HEK293 (cell line): Measurements from ENCODE around the gene LGALS7.
A peak's percentile ranks its signal among the peaks of the same experiment; 100 is the strongest.

Source experiments
- EGR2 ChIP-seq: fragments of 450-650 bp; formaldehyde crosslinking; IDR thresholded peaks from 2 replicates; pipeline ENCODE4 v1.5.1; 2016; ENCODE audit warnings: low read depth, missing biosample characterization, missing genetic modification characterization
- HOXA7 ChIP-seq: sonication (generic); formaldehyde crosslinking; IDR thresholded peaks from 2 replicates; pipeline ENCODE4 v1.8.1; 2022; ENCODE audit warnings: missing genetic modification reagents, borderline replicate concordance
- HOXC10 ChIP-seq: sonication (generic); formaldehyde crosslinking; IDR thresholded peaks from 2 replicates; pipeline ENCODE4 v1.8.1; 2023; ENCODE audit warnings: mild to moderate bottlenecking, missing genetic modification reagents
- HOXD13 ChIP-seq: sonication (generic); formaldehyde crosslinking; IDR thresholded peaks from 2 replicates; pipeline ENCODE4 v1.8.0; 2022; ENCODE audit warnings: missing genetic modification reagents, borderline replicate concordance
- INSM2 ChIP-seq: fragments of 450-650 bp; formaldehyde crosslinking; IDR thresholded peaks from 2 replicates; pipeline ENCODE4 v1.5.1; 2016; ENCODE audit warnings: missing biosample characterization, missing genetic modification characterization
- KLF1 ChIP-seq: fragments of 450-650 bp; formaldehyde crosslinking; IDR thresholded peaks from 2 replicates; pipeline ENCODE4 v1.5.1; 2016; ENCODE audit warnings: missing biosample characterization, missing genetic modification characterization
- KLF17 ChIP-seq: fragments of 450-650 bp; formaldehyde crosslinking; IDR thresholded peaks from 2 replicates; pipeline ENCODE4 v1.5.1; 2016; ENCODE audit warnings: missing biosample characterization, missing genetic modification characterization
- YY1 ChIP-seq: fragments of 450-650 bp; formaldehyde crosslinking; IDR thresholded peaks from 2 replicates; pipeline ENCODE4 v1.5.1; 2018; ENCODE audit warnings: missing biosample characterization, missing genetic modification characterization
- ZBTB21 ChIP-seq: fragments of 450-650 bp; formaldehyde crosslinking; IDR thresholded peaks from 2 replicates; pipeline ENCODE4 v1.5.1; 2017; ENCODE audit warnings: missing biosample characterization, missing genetic modification characterization
- ZNF133 ChIP-seq: fragments of 450-650 bp; formaldehyde crosslinking; IDR thresholded peaks from 2 replicates; pipeline ENCODE4 v1.5.1; 2016; ENCODE audit warnings: missing biosample characterization, missing genetic modification characterization
- ZNF146 ChIP-seq: fragments of 450-650 bp; formaldehyde crosslinking; IDR thresholded peaks from 2 replicates; pipeline ENCODE4 v1.5.1; 2016; ENCODE audit warnings: missing biosample characterization, missing genetic modification characterization
- ZNF202 ChIP-seq: fragments of 450-650 bp; formaldehyde crosslinking; IDR thresholded peaks from 2 replicates; pipeline ENCODE4 v1.5.1; 2016; ENCODE audit warnings: missing biosample characterization, missing genetic modification characterization, borderline replicate concordance
- ZNF302 ChIP-seq: fragments of 450-650 bp; formaldehyde crosslinking; IDR thresholded peaks from 2 replicates; pipeline ENCODE4 v1.5.1; 2016; ENCODE audit warnings: missing biosample characterization, missing genetic modification characterization, low read depth
- ZNF350 ChIP-seq: fragments of 450-650 bp; formaldehyde crosslinking; IDR thresholded peaks from 2 replicates; pipeline ENCODE4 v1.5.0; 2017; ENCODE audit warnings: missing biosample characterization, mild to moderate bottlenecking, missing genetic modification characterization
- ZNF366 ChIP-seq: fragments of 450-650 bp; formaldehyde crosslinking; conservative IDR thresholded peaks from 2 replicates; pipeline ENCODE4 v1.5.1; 2016; ENCODE audit warnings: missing biosample characterization, missing genetic modification characterization
- ZNF404 ChIP-seq: fragments of 450-650 bp; formaldehyde crosslinking; IDR thresholded peaks from 2 replicates; pipeline ENCODE4 v1.5.1; 2017; ENCODE audit warnings: missing biosample characterization, missing genetic modification characterization
- ZNF513 ChIP-seq: fragments of 450-650 bp; IDR thresholded peaks from 2 replicates; pipeline ENCODE4 v1.5.1; 2018; ENCODE audit warnings: missing biosample characterization, missing genetic modification characterization
- ZNF518A ChIP-seq: fragments of 450-650 bp; formaldehyde crosslinking; conservative IDR thresholded peaks from 2 replicates; pipeline ENCODE4 v1.5.1; 2016; ENCODE audit warnings: low read depth, missing biosample characterization, missing genetic modification characterization
- ZNF544 ChIP-seq: fragments of 450-650 bp; formaldehyde crosslinking; IDR thresholded peaks from 2 replicates; pipeline ENCODE4 v1.5.0; 2017; ENCODE audit warnings: missing biosample characterization, missing genetic modification characterization
- ZNF561 ChIP-seq: fragments of 450-650 bp; IDR thresholded peaks from 2 replicates; pipeline ENCODE4 v1.5.1; 2018; ENCODE audit warnings: missing biosample characterization, missing genetic modification characterization, borderline replicate concordance
- ZNF624 ChIP-seq: fragments of 450-650 bp; formaldehyde crosslinking; IDR thresholded peaks from 2 replicates; pipeline ENCODE4 v1.5.1; 2017; ENCODE audit warnings: missing biosample characterization, missing genetic modification characterization
- ZNF626 ChIP-seq: fragments of 450-650 bp; sonication (Bioruptor Pico); formaldehyde crosslinking; IDR thresholded peaks from 2 replicates; pipeline ENCODE4 v1.5.1; 2018; ENCODE audit warnings: missing biosample characterization, missing genetic modification characterization, inconsistent platforms
- ZNF692 ChIP-seq: fragments of 450-650 bp; formaldehyde crosslinking; IDR thresholded peaks from 2 replicates; pipeline ENCODE4 v1.5.1; 2016; ENCODE audit warnings: missing biosample characterization, missing genetic modification characterization
- ZNF777 ChIP-seq: fragments of 450-650 bp; formaldehyde crosslinking; IDR thresholded peaks from 2 replicates; pipeline ENCODE4 v1.5.1; 2017; ENCODE audit warnings: missing biosample characterization, missing genetic modification characterization, borderline replicate concordance
- ZNF792 ChIP-seq: fragments of 450-650 bp; formaldehyde crosslinking; IDR thresholded peaks from 2 replicates; pipeline ENCODE4 v1.5.1; 2016; ENCODE audit warnings: missing biosample characterization, missing genetic modification characterization
- TF ChIP-seq, protein P1 (sequence below): fragments of 450-650 bp; IDR thresholded peaks from 2 replicates; pipeline ENCODE4 v1.5.1; 2018; ENCODE audit warnings: missing biosample characterization, mild to moderate bottlenecking, missing genetic modification characterization
- TF ChIP-seq, protein P2 (sequence below): fragments of 450-650 bp; formaldehyde crosslinking; optimal IDR thresholded peaks from 2 replicates; pipeline ENCODE3; 2016; ENCODE audit warnings: missing biosample characterization, mild to moderate bottlenecking, missing genetic modification characterization

Gene LGALS7

DNA sequence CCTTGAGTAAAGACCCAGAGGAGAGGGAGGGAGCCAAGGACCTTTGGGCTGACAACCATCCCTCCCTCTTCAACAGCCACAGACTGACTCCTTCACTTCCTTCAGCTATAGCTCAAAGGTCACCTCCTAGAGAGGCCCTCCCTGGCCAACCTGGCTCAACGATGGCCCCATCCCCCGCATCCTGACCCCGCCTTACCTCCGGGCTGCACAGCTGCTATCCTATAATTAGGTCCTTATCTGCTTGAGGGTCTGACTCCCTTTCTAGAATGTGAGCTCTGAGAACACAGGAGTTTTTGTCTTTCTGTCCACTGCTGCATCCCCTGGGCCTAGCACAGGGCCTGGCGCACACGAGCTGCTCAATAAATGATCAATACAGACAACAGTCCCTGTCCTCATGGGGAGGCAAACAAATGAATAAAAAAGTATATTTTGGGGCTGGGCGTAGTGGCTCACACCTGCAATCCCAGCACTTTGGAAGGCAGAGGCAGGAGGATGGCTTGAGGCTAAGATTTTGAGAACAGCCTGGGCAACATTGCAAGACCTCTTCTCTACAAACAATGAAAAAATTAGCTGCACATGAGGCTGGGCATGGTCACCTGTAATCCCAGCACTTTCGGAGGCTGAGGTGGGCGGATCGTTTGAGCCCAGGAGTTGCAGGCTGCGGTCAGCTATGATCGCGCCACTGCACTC lies 46.1 kb upstream of the LGALS7 start (continued):
- TF ChIP-seq, protein P1, sequence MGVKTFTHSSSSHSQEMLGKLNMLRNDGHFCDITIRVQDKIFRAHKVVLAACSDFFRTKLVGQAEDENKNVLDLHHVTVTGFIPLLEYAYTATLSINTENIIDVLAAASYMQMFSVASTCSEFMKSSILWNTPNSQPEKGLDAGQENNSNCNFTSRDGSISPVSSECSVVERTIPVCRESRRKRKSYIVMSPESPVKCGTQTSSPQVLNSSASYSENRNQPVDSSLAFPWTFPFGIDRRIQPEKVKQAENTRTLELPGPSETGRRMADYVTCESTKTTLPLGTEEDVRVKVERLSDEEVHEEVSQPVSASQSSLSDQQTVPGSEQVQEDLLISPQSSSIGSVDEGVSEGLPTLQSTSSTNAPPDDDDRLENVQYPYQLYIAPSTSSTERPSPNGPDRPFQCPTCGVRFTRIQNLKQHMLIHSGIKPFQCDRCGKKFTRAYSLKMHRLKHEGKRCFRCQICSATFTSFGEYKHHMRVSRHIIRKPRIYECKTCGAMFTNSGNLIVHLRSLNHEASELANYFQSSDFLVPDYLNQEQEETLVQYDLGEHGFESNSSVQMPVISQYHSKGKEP (tag by site-specific recombination): no peak
- TF ChIP-seq EGR2 (tag by site-specific recombination): no peak
- TF ChIP-seq HOXA7 (CRISPR knock-in tag): no peak
- no peak for TF ChIP-seq ZNF302 (tag by site-specific recombination)
- TF ChIP-seq, protein P2, sequence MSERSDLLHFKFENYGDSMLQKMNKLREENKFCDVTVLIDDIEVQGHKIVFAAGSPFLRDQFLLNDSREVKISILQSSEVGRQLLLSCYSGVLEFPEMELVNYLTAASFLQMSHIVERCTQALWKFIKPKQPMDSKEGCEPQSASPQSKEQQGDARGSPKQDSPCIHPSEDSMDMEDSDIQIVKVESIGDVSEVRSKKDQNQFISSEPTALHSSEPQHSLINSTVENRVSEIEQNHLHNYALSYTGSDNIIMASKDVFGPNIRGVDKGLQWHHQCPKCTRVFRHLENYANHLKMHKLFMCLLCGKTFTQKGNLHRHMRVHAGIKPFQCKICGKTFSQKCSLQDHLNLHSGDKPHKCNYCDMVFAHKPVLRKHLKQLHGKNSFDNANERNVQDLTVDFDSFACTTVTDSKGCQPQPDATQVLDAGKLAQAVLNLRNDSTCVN (tag by site-specific recombination): no peak
- no peak for TF ChIP-seq ZNF202
- no peak for TF ChIP-seq ZNF777 (tag by site-specific recombination)
- 0 out of 2 replicates have a peak, but pooled peaks have one; percentile 26 for TF ChIP-seq KLF17
- no peak for TF ChIP-seq ZNF561
- TF ChIP-seq HOXC10 (CRISPR knock-in tag): no peak
- TF ChIP-seq ZNF366 (tag by site-specific recombination): no peak
- TF ChIP-seq ZNF404 (tag by site-specific recombination): no peak
- no peak for TF ChIP-seq ZNF350
- no peak for TF ChIP-seq YY1 (tag by site-specific recombination)
- TF ChIP-seq ZNF133 (tag by site-specific recombination): no peak
- no peak for TF ChIP-seq HOXD13 (CRISPR knock-in tag)
- no peak for TF ChIP-seq ZNF626 (tag by site-specific recombination)
- no peak for TF ChIP-seq ZNF792 (tag by site-specific recombination)
- no peak for TF ChIP-seq ZBTB21 (tag by site-specific recombination)
- peak; percentile 59 for TF ChIP-seq KLF1
- TF ChIP-seq ZNF624 (tag by site-specific recombination): no peak
- TF ChIP-seq ZNF692 (tag by site-specific recombination): no peak
- no peak for TF ChIP-seq ZNF513 (tag by site-specific recombination)
- no peak for TF ChIP-seq ZNF544 (tag by site-specific recombination)
- no peak for TF ChIP-seq INSM2 (tag by site-specific recombination)
- no peak for TF ChIP-seq ZNF146 (tag by site-specific recombination)
- no peak for TF ChIP-seq ZNF518A (tag by site-specific recombination)
